Right lobe of liver (tissue), 4 donors: ENCODE data around the gene NRF1.

ENCODE experiments used
- CTCF ChIP-seq, 4 donors: fragments of 200-600 bp in 3 of 4; fragments of 450-650 bp in 1 of 4; IDR thresholded peaks; one replicate each; pipeline versions ENCODE4 v1.5.1 to v1.8.0; 2016 to 2022; ENCODE audit warnings: antibody characterized with exemption in 4 of 4, mild to moderate bottlenecking in 2 of 4
- POLR2A ChIP-seq: fragments of 450-650 bp; IDR thresholded peaks from one replicate; pipeline ENCODE4 v1.6.1; 2017; ENCODE audit warnings: antibody characterized with exemption, mild to moderate bottlenecking
- donor health status: DM: no; HTN: no; CAD: no.
- donor health status: DM: no; HTN: no; CAD: no.
- donor health status: DM: no; HTN: yes; CAD: no.

GRCh38 chr7:129801882-129802281 is 190.4 kb downstream of the NRF1 start:
- TF ChIP-seq CTCF (IDR thresholded peaks at IDR 0.05) = no peak
- no peak for TF ChIP-seq POLR2A
